GM23248 (cell line): ENCODE measurements around the gene HIPK2.

Experiments
- EZH2 ChIP-seq: fragments of 200-600 bp; sonication (generic); IDR thresholded peaks from 2 replicates; pipeline ENCODE4 v1.6.1; 2018; ENCODE audit warnings: antibody characterized with exemption, mild to moderate bottlenecking; ENCODE audit not compliant: insufficient read depth, poor library complexity, severe bottlenecking
- EZH2phosphoT487 ChIP-seq: fragments of 200-600 bp; sonication (generic); IDR thresholded peaks from 2 replicates; pipeline ENCODE4 v1.6.1; 2018; ENCODE audit warnings: antibody characterized with exemption, moderate library complexity, mild to moderate bottlenecking, low read depth; ENCODE audit not compliant: insufficient read depth

DNA sequence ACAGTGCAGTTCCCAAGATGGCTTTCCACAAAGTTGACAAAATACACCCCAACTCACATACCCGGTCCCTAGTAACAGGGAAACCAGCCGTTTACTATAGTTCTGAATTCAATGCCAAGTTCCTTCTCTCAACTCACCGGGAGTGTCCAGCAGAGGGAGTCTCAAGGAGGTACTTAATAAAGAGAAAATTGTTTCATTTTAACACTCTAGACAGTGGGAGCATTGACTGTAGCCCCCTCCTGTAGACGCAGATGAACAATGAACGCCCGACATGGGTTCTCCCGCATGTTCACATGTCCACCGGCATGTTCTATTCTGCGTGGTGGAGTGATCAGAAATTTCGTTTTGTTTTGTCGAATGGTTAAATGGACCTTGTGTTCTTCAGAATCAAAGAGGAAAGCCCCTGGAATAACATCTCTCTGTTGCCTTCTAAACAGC, 1.9 kb downstream of the HIPK2 start:
- TF ChIP-seq EZH2 (no peak), EZH2phosphoT487 (no peak)
